GM12878 (cell line): Measurements from ENCODE around the gene IFNGR2. TPM values are rescaled to one million over a fixed set of nuclear protein-coding genes. Genes with fewer than 3 reads are reported as not detected.

Experiments used
- ATAC-seq: fragments of 200-7000 bp; cut with Tn5 transposase; 3 replicates; pipeline ENCODE4 v1.9.1; 2020; ENCODE audit warnings: mild to moderate bottlenecking, moderate library complexity
- BruUV-seq: library from RNA; stranded (reverse); fragments of 400-500 nt; replicated peaks from 2 replicates; lab custom pipeline; 2021; lab: Mats Ljungman, UMichigan
- CTCF ChIA-PET: fragments of 300-600 bp; sonication (Branson Sonifier 250); formaldehyde crosslinking; extraction: SDS; loops from one replicate; lab custom pipeline; 2021; ENCODE audit warnings: inconsistent platforms; lab: Yijun Ruan, JAX
- POLR2A ChIA-PET: fragments of 350-600 bp; formaldehyde crosslinking; extraction: SDS; loops from one replicate; lab custom pipeline; 2021; ENCODE audit warnings: inconsistent platforms; lab: Charles Lee
- RAD21 ChIA-PET: fragments of 300-600 bp; sonication (Branson Sonifier 250); formaldehyde crosslinking; loops from one replicate; lab custom pipeline; 2023; ENCODE audit warnings: antibody characterized with exemption; ENCODE audit not compliant: unreplicated experiment; lab: Charles Lee
- SMC1A ChIA-PET: fragments of 300-600 bp; sonication (Branson Sonifier 250); formaldehyde crosslinking; loops from one replicate; lab custom pipeline; 2023; ENCODE audit not compliant: unreplicated experiment, uncharacterized antibody; lab: Charles Lee
- DNase-seq: peaks from one replicate; pipeline ENCODE4 v3.0.0-alpha.2; 2011; ENCODE audit warnings: low read depth, low spot score
- FAIRE-seq: peaks from 3 replicates; lab custom pipeline; 2011; peaks lifted over from hg19 to GRCh38; lab: Jason Lieb, UNC
- H2AFZ ChIP-seq: 2 replicates; pipeline ENCODE4 v1.6.0; 2011; ENCODE audit warnings: low read depth, low read length, control low read depth; ENCODE audit not compliant: control insufficient read depth
- H3K27ac ChIP-seq: 2 replicates; pipeline ENCODE4 v1.5.1; 2011; ENCODE audit warnings: control low read depth; ENCODE audit not compliant: control insufficient read depth, insufficient read depth
- H3K27me3 ChIP-seq, 2 experiments: replicated peaks in 1 of 2; 2 replicates each; pipeline versions ENCODE4 v1.6.0 to v1.6.1; 2011; ENCODE audit warnings: low read length in 1 of 2; ENCODE audit not compliant: control insufficient read depth in 2 of 2, insufficient read depth in 2 of 2
- H3K36me3 ChIP-seq, 2 experiments: 2 replicates each; pipeline ENCODE4 v1.5.1; 2011; ENCODE audit warnings: low read length in 1 of 2; ENCODE audit not compliant: control insufficient read depth in 2 of 2, insufficient read depth in 2 of 2
- H3K4me1 ChIP-seq: 2 replicates; pipeline ENCODE4 v1.6.1; 2011; ENCODE audit warnings: mild to moderate bottlenecking, low read length, moderate library complexity, mixed read lengths; ENCODE audit not compliant: control insufficient read depth, insufficient read depth
- H3K4me2 ChIP-seq: 2 replicates; pipeline ENCODE4 v1.6.0; 2011; ENCODE audit warnings: control low read depth; ENCODE audit not compliant: control insufficient read depth, insufficient read depth
- H3K4me3 ChIP-seq: fragments of 200-600 bp; sonication (generic); 2 replicates; pipeline ENCODE4 v1.5.1; 2016
- H3K79me2 ChIP-seq: 2 replicates; pipeline ENCODE4 v1.6.0; 2011; ENCODE audit warnings: low read length; ENCODE audit not compliant: control insufficient read depth, insufficient read depth
- H3K9ac ChIP-seq: 2 replicates; pipeline ENCODE4 v1.8.0; 2011; ENCODE audit warnings: low read length, control low read depth, mixed read lengths; ENCODE audit not compliant: control insufficient read depth, insufficient read depth
- H3K9me3 ChIP-seq: replicated peaks from 3 replicates; pipeline ENCODE4 v1.5.1; 2011; ENCODE audit warnings: mild to moderate bottlenecking, low read length; ENCODE audit not compliant: control insufficient read depth, insufficient read depth
- H4K20me1 ChIP-seq: 2 replicates; pipeline ENCODE4 v1.6.0; 2011; ENCODE audit not compliant: control insufficient read depth, insufficient read depth
- BCL3 ChIP-seq: IDR thresholded peaks from 2 replicates; pipeline ENCODE4 v1.6.1; 2011; ENCODE audit warnings: borderline replicate concordance, low read depth, mild to moderate bottlenecking, moderate library complexity, low read length; ENCODE audit not compliant: insufficient read depth, poor library complexity, severe bottlenecking
- ELK1 ChIP-seq: IDR thresholded peaks from 2 replicates; pipeline ENCODE4 v1.6.1; 2012; ENCODE audit warnings: low read depth, low read length, improper control_type of control experiment
- HDGF ChIP-seq: fragments of 450-650 bp; IDR thresholded peaks from 2 replicates; pipeline ENCODE4 v1.6.1; 2016; ENCODE audit warnings: antibody characterized with exemption
- KLF5 ChIP-seq: fragments of 450-650 bp; IDR thresholded peaks from 2 replicates; pipeline ENCODE4 v1.6.1; 2014; ENCODE audit warnings: mild to moderate bottlenecking; ENCODE audit not compliant: partially characterized antibody
- NR2C1 ChIP-seq: fragments of 450-650 bp; IDR thresholded peaks from 2 replicates; pipeline ENCODE4 v1.6.1; 2017; ENCODE audit warnings: antibody characterized with exemption, mild to moderate bottlenecking, moderate library complexity
- RB1 ChIP-seq: fragments of 450-650 bp; formaldehyde crosslinking; IDR thresholded peaks from 2 replicates; pipeline ENCODE4 v1.6.1; 2017; ENCODE audit warnings: mild to moderate bottlenecking, borderline replicate concordance
- RELB ChIP-seq: fragments of 450-650 bp; IDR thresholded peaks from 2 replicates; pipeline ENCODE4 v1.6.1; 2017; ENCODE audit warnings: low read depth, mild to moderate bottlenecking, moderate library complexity
- RUNX3 ChIP-seq: IDR thresholded peaks from 2 replicates; pipeline ENCODE4 v1.6.1; 2012; ENCODE audit warnings: low read length, inconsistent platforms
- SP1 ChIP-seq: IDR thresholded peaks from one replicate; pipeline ENCODE4 v1.6.1; 2011; ENCODE audit warnings: low read depth, low read length
- SPI1 ChIP-seq: IDR thresholded peaks from 2 replicates; pipeline ENCODE4 v1.6.1; 2011; ENCODE audit warnings: low read depth, mild to moderate bottlenecking, low read length, moderate library complexity, borderline replicate concordance; ENCODE audit not compliant: insufficient read depth
- TCF12 ChIP-seq: IDR thresholded peaks from 2 replicates; pipeline ENCODE4 v1.6.1; 2011; ENCODE audit warnings: low read depth, mild to moderate bottlenecking, low read length
- ZNF687 ChIP-seq: fragments of 450-650 bp; IDR thresholded peaks from 2 replicates; pipeline ENCODE4 v1.6.1; 2017; ENCODE audit warnings: mild to moderate bottlenecking, moderate library complexity
- WGBS: methylation state at CpG from one replicate; pipeline ENCODE4 v1.1.6; 2016; ENCODE audit warnings: low lambda C conversion rate; ENCODE audit not compliant: insufficient replicate concordance, insufficient coverage; ENCODE audit errors: missing lambda C conversion rate; 5-methylcytosine and 5-hydroxymethylcytosine counted together
- in situ Hi-C: fragments of 300-500 bp; cut with MboI; formaldehyde crosslinking; loops from 9 replicates; pipeline ENCODE4 v1.14.3; 2018; ENCODE audit warnings: mixed read lengths
- intact Hi-C: fragments of 100-400 bp; cut with micrococcal nuclease; formaldehyde crosslinking; loops from one replicate; pipeline ENCODE4 v1.14.2; 2022; ENCODE audit not compliant: unreplicated experiment
- polyA plus RNA-seq, 11 experiments: library from polyadenylated mRNA; depleted of rRNA in 4 of 11; unstranded in 6 of 11; stranded (reverse) in 5 of 11; fragments of >200 nt; fragmentation: Nextera tagmentation in 4 of 11; fragmentation: Illumina TruSeq in 1 of 11; extraction: Ambion mirVana in 4 of 11; extraction: Trizol in 1 of 11; gene quantifications; 1 replicate in 1 of 11; 2 replicates in 10 of 11; pipeline versions ENCODE4 v1.2.1 to v1.2.3, GENCODE V29; 2011 to 2016; ENCODE audit warnings: inconsistent platforms in 2 of 11, missing spikeins in 2 of 11, low read depth in 1 of 11
- total RNA-seq, 4 experiments: library from RNA; depleted of rRNA in 3 of 4; stranded (reverse); fragments of >200 nt in 3 of 4; fragmentation: Illumina TruSeq in 1 of 4; extraction: Trizol in 1 of 4; gene quantifications; 2 replicates each; pipeline versions ENCODE4 v1.2.1 to v1.2.3, GENCODE V29; 2013 to 2021
- TF ChIP-seq, protein P1 (sequence below): IDR thresholded peaks from 2 replicates; pipeline ENCODE4 v1.6.1; 2012; ENCODE audit warnings: low read length, inconsistent platforms

The IFNGR2 gene
- total and polyA plus RNA-seq, 10 of the 15 experiments (the other 5 are each of a cell fraction or from before 2014, with no cell fraction given), result 23.6 to 98.8 (median 77.0) TPM

DNA sequence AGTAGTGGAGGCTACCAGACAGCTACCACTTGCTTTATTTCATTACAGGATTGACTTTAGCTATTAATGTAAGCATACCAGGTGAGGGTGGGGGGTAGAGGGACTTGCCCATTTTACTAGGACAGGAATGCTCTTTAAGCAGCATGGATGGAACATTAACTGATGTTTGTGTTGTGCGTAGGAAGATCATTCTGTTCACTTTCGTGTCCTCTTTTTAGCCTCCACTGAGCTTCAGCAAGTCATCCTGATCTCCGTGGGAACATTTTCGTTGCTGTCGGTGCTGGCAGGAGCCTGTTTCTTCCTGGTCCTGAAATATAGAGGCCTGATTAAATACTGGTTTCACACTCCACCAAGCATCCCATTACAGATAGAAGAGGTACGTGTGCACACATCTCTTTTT is 29.3 kb downstream of the IFNGR2 start:
- no peaks in the 10 kb centered on the region for H4K20me1 ChIP-seq
- BruUV-seq, result no TSS peak
- no peaks in the 10 kb centered on the region; the same call in 1 of the 2 replicates for H3K79me2 ChIP-seq
- in situ Hi-C loops, result no loop called here
- peaks cover 41% of the 10 kb centered on the region for H3K4me1 ChIP-seq
- no peak for FAIRE-seq
- H3K27me3 ChIP-seq, result no peaks in the 10 kb centered on the region
- ATAC-seq, result peak; percentile 21
- no peak overlapping the region for H2AFZ ChIP-seq
- H3K36me3 ChIP-seq, result peaks cover 31 to 53% of the 10 kb centered on the region in 2 experiments
- intact Hi-C loops, result no loop called here
- H3K27ac ChIP-seq, result peak overlapping the region; percentile 92
- no peak overlapping the region for H3K4me3 ChIP-seq
- ChIA-PET CTCF (interaction anchor here (1.2 to 1.7 kb wide), 4 partner anchors 12 to 235 kb away, joined by 3 to 11 read pairs (median 6); no protein-coding TSS in a partner anchor), POLR2A (interaction anchor here (0.7 to 2.7 kb wide), 9 partner anchors 10 to 108 kb away, joined by 3 to 14 read pairs (median 6); partner anchors contain the start of gene IFNAR1), SMC1A (interaction anchor here (1.0 to 6.8 kb wide), 12 partner anchors 10 to 86 kb away, joined by 3 to 43 read pairs (median 6); partner anchors contain the start of gene IFNGR2), RAD21 (interaction anchor here (0.5 to 4.5 kb wide), 13 partner anchors 10 to 229 kb away, joined by 3 to 33 read pairs (median 4); partner anchors contain the start of gene IFNAR1)
- peak; percentile 63 for DNase-seq
- peak overlapping the region; percentile 13; the same call in 1 of the 2 replicates for H3K4me2 ChIP-seq
- H3K9ac ChIP-seq, result 0 out of 2 replicates have a peak overlapping the region, but pooled peaks have one; percentile 24
- 51% methylated on average over 6 of the region's 6 CpGs for WGBS
- H3K9me3 ChIP-seq, result no peaks in the 10 kb centered on the region
- TF ChIP-seq ZNF687 (0 out of 2 replicates have a peak, but pooled peaks have one; percentile 23), RUNX3 (peak; percentile 33), RB1 (no peak), NR2C1 (no peak), TCF12 (0 out of 2 replicates have a peak, but pooled peaks have one; percentile 40), SP1 (peak; percentile 22), RELB (no peak), BCL3 (peak; percentile 55), HDGF (0 out of 2 replicates have a peak, but pooled peaks have one; percentile 6), KLF5 (no peak), SPI1 (no peak), ELK1 (no peak)
- TF ChIP-seq, protein P1, sequence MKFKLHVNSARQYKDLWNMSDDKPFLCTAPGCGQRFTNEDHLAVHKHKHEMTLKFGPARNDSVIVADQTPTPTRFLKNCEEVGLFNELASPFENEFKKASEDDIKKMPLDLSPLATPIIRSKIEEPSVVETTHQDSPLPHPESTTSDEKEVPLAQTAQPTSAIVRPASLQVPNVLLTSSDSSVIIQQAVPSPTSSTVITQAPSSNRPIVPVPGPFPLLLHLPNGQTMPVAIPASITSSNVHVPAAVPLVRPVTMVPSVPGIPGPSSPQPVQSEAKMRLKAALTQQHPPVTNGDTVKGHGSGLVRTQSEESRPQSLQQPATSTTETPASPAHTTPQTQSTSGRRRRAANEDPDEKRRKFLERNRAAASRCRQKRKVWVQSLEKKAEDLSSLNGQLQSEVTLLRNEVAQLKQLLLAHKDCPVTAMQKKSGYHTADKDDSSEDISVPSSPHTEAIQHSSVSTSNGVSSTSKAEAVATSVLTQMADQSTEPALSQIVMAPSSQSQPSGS, result peak; percentile 45; the same call in 1 of the 2 replicates
